HS-27A (cell line): ENCODE data around the gene GPR152.
A peak's percentile ranks its signal among the peaks of the same experiment; 100 is the strongest.
"Not testable (repeated sequence)": the region's sequence is repeated elsewhere in the genome, so short reads cannot be mapped to it uniquely, and the experiment has no call there.

Source experiments
- DNase-seq: peaks from one replicate; pipeline ENCODE4 v3.0.0-alpha.2; 2012; ENCODE audit warnings: low read depth, missing footprints

GPR152 gene

DNA sequence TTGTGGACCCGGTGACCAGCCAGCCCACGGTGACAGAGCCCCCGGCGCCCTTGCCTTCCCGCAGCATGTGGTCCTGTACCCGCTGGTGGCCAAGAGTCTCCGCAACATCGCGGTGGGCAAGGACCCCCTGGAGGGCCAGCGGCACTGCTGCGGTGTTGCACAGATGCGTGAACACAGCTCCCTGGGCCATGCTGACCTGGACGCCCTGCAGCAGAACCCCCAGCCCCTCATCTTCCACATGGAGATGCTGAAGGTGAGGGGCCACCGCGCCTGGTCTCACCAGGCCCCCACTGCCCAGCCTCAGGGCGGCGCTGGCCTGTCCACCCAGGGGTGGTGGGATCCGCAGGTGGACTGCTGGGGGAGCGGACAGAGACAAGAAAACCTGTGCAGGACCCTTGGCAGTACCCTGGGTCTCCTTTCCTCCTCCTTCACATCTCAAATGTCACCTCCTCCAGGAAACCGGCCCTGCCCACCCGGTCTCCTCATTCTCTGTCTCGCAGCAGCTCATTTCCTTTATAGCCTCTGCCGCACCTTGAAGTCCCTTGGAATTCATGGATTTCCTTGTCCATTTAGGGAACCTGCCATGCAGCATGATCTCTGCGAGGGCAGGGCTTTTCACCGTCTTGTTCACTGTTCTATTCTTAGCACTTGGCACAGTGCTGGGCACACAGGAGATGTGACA, 36.8 kb upstream of the GPR152 start:
- no peak for DNase-seq

DNA sequence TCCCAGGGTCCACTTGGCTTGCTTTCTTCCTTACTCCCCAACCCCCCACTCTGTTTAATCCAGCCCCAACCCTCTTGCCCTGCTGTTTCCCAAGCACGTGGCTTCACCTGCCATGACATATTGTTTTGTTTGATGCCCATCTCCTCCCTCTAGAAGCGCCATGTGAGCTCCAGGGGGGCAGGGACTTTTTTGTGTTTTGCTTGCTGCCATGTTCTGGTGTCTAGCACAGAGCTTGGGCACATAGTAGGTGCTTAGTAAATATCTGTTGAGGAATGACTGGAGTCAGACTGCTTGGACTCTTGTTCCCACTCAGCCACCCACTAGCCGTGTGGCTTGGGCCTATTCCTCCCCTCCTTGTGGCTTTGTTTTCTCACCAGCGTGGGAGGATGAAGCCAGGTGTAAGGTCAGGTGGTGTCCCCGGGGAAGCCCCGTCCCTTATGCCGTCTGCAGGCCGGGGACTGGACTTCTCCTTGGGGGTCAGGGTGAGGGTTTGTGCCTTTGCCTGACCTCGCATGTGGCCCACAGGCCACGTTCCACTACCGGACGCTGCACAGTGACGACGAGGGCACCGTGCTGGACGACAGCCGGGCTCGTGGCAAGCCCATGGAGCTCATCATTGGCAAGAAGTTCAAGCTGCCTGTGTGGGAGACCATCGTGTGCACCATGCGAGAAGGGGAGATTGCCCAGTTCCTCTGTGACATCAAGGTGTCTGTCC, 34.1 kb upstream of the GPR152 start:
- no peak for DNase-seq

DNA sequence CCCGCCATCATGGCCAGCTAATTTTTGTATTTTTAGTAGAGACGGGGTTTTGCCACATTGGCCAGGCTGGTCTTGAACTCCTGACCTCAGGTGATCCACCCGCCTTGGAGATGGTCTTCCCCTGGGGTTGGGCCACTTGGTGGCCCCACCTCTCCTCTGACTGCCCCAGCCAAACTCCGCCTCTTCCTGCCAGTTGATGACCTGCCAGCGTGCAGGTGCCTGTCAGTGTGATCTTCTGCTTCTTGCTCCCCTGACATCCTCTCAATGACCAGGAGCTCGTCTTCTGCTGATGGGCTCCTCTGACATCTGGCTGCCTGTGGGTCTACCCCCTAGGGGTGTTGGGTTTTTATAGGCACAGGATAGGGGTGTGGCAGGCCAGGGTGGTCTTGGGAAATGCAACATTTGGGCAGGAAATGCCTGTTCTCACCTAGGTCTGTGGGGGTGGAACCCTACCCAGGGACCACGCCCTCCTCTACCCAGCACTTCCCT, 33.4 kb upstream of the GPR152 start:
- not testable (repeated sequence) for DNase-seq

DNA sequence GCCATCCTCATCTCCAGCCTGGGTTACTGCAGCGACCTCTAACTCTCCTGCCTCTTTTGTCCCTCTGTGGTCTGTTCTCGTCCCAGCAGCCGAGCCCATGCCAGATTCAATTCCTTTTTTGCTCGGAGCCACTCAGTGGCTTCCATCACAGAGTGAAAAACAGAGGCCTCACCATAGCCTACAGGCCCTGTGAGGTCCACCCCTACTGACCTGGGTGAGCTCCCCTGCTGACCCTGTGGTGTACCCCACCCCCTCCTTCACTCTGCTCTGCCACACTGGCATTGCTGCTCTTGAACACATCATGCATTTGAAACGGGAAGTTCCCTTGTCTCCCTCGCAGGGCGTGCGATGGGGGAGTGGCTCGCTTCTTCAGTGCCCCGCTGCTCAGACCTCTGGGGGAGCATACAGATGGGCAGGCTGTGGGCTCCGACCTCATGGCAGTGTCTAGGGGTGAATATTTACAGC, 32.4 kb upstream of the GPR152 start:
- DNase-seq = no peak

DNA sequence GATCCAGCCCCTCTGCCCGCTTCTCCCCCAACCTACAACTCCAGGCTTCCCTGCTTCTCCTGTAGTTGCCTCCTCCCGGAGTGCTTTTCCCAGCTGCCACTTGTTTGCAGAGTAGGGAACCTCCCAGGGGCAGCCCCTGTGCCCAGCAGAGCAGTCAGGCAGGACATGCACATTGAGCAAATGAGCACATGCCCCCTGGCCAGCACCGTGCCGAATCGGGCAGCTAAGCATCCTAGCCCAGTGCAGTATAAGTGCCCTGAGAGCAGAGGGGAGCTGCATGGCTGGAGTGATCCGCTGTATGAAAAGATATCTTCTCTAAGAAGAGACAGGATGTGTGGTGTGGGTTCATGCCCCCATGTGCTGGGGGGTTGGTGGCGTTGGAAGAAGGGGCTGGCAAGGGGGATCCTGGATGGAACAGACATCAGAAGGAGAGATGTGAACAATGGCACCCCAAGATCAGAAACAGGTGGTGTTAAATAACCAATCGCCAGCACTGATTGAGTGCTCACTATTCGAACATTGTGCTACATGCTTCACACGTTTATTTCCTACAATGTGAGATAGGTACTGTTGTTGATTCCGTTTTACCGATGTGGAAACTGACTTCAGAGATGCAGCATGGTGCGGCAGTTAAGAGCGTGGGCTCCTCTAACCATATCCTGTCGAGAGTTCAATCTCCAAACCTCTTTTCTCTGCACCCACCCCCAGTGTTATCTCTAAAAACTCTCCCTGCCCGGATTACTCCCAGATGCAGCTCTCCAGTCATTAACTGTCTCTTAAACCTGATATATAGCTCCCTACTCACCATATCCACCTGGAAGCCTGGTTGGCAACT, 31.5 kb upstream of the GPR152 start:
- no peak for DNase-seq

DNA sequence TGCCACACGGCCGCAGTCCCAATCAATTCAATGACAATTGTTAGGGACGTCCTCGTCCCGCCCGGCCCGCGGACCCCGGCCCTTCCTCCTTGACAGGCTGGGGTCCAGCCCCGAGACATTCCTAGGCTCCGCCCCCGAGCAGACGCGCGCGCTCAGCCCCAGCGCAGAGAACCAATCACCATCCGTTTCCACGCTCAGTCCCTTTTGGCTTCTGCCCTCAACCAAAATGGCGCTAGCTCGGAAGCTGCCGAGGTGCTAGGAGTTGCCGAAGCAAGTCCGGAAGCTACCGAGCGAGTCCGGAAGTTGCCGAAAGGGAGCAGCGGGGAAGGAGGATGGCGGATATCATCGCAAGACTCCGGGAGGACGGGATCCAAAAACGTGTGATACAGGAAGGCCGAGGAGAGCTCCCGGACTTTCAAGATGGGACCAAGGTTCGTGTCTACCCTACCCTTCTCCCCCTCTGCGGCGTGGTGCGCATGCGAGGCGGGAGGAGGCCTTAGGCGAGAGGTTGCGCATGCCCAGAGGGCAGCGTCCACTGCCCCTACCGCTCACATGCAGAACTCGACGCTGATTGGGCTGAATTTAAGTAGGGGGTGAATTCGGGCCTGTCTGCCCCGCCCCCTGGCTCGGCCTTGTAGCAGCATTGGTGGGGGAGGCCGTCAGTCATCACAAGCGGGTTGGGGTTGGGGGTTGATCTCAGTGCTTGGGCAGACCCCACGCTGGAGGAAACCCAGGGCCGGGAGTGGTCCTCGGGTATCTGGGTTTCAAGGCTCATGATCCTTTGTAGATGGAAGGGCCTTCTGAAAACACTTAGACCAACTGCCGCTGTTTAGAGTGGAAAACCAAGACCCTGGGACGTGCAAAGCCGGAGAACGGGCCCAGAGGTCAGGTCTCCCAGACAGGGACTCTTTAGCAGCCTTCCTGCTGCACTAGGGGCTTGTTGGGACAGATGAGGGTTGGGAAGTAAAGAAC, 30.6 kb upstream of the GPR152 start, which contains the start of gene AIP:
Gene AIP, plus strand, starts transcription at position 200 of the 972 bp plus-strand sequence. Its CDS starts 133 bp downstream, at position 333.
- peak; percentile 98 for DNase-seq

DNA sequence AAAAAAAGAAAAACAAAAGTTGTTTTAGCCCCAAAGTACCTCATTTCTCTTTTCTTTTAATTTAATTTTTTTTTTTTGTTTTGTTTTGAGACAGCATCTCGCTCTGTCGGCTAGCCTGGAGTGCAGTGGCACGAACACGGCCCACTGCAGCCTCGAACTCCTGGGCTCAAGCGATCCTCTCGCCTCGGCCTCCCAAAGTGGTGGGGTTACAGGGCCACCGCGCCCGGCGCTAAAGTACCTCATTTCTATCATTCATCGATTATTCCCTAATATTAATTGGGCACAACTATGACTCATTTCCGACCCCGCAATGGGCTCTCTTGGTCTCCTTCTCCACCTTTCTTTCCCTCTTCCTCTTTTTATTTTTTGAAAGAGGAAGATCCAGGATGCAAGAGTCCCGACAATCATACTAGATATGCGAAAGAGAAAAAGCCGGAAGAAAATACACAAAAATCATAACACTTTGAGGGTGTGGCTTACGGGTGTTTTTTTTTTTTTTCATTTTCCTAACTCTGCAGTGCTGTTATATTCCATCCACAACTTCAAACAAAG, 29.8 kb upstream of the GPR152 start:
- no peak for DNase-seq

DNA sequence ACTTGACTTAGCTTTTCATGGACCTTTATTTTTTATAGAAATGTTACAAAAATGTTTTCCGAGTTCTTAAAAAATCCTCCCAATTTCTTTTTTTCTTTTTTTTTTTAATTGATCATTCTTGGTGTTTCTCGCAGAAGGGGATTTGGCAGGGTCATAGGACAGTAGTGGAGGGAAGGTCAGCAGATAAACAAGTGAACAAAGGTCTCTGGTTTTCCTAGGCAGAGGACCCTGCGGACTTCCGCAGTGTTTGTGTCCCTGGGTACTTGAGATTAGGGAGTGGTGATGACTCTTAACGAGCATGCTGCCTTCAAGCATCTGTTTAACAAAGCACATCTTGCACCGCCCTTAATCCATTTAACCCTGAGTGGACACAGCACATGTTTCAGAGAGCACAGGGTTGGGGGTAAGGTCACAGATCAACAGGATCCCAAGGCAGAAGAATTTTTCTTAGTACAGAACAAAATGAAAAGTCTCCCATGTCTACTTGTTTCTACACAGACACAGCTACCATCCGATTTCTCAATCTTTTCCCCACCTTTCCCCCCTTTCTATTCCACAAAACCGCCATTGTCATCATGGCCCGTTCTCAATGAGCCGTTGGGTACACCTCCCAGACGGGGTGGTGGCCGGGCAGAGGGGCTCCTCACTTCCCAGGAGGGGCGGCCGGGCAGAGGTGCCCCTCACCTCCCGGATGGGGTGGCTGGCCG, 25.0 kb upstream of the GPR152 start:
- not testable (repeated sequence) for DNase-seq

DNA sequence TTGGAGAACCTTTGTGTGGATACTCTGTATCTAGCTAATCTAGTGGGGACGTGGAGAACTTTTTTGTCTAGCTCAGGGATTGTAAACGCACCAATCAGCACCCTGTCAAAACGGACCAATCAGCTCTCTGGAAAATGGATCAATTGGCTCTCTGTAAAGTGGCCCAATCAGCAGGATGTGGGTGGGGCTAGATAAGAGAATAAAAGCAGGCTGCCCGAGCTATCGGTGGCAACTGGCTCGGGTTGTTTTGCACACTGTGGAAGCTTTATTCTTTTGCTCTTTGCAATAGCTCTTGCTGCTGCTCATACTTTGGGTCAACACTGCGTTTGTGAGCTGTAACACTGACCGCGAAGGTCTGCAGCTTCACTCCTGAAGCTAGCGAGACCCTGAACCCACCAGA, 24.2 kb upstream of the GPR152 start:
- not testable (repeated sequence) for DNase-seq

DNA sequence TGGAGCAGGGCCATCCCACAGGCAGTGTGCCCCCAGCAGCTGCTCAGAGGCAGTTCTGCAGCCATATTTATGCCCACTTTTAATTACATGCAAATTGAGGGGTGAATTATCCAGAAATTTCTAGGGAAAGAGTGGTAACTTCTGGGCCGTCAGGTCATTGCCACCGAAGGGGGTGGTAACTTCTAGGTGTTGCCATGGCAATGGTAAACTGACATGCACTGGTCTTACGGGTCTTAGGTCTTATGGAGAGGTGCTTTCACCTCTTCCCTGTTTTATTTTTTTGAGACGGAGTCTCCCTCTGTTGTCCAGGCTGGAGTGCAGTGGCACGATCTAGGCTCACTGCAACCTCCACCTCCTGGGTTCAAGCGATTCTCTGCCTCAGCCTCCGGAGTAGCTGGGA, 20.4 kb upstream of the GPR152 start:
- no peak for DNase-seq

DNA sequence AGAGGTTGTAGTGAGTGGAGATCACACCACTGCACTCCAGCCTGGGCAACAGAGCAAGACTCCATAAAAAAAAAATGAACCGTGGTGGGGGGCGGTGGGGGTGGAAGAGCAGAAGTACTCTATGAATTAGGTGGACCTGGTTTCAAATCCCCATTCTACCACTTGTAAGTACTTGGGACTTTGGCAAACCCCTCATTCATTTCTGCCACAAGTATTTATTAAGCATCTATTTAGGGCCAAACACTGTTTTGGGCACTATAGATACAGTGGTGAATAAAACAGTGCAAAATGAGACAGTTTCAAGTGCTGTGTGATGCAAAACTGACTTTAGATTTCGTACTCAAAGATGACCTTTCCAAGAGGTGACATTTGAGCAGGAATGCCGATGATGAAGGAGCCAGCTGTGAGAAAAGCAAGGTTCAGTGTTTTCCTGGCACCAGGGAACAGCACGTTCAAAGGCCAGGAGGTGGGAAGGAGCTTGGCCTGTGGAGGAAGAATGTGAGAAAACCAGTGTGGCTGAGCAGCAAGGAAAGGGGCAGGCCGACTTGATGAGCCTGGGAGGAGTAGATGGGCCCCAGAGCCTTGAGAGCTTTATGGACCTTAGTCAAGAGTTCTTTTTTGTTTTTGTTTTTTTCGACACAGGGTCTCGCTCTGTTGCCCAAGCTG, 17.9 kb upstream of the GPR152 start:
- no peak for DNase-seq

DNA sequence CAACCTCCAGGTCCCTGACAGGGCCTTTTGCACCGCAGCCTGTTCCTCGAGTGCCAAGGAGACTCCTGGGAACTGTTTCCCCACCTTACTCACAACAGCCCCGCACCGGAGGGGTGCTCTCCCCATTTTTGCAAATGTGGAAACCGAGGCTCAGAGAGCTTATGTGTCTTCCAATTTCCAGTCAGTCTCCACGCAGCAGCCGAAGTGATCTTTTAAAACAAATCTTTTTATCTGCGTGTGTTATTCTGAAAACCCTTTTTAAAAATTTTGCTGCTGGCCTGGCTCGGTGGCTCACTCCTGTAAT, 16.9 kb upstream of the GPR152 start:
- no peak for DNase-seq

DNA sequence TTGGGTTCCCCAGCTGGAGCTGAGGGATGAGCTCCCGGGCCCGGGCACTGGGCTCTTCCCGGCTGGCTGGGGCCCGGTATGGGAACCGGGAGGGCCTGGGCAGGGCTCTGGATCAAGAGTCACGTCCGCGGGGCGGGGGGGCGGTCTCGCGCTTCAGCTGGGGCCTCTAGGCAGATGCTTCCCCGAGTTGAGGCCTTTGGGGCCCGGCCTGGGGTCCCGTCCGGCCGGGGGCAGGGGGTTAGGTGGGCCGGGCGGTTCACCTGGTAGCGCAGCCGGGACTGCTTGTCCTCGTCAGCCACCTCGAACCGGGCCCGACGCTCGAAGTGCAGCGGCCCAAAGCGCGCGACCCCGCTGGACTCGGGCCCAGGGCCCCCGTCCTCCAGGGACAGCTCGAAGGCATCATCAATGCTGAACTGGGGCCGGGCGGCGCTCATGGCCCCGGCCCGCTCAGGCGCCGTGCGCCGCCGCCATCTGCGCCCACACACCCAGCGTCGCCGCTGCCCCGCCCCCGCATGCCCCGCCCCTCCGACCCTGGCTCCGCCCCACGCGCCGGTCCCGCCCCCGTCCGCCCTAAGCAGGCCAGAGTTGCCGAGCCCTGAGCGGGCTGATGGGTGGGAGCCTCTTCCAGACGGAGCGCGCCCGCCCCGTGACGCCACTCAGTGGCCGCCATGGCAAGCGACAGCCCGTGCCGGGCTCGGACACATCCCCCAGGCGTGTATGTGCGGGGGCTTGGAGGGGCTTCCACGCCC, 16.4 kb upstream of the GPR152 start, which contains the start of gene TMEM134:
Gene TMEM134, minus strand, starts transcription at position 493 of the 749 bp plus-strand sequence. Its CDS starts 59 bp downstream, at position 434.
- DNase-seq = peak; percentile 68

DNA sequence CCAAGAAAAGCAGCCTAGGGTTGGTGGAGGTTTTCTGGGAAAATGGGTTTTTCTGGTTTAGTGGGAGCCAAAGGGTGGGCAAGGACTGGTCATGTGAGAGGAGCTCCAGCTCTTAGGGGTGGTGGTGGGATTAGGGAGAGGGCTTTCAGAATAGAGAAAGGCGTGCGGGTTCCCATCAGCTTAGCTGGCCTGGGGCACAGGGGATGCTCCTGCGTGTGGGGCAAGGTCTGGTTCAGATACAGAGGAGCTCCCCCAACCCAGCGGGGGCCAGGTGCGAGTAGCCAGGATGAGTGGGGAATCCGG, 15.9 kb upstream of the GPR152 start:
- DNase-seq = no peak

DNA sequence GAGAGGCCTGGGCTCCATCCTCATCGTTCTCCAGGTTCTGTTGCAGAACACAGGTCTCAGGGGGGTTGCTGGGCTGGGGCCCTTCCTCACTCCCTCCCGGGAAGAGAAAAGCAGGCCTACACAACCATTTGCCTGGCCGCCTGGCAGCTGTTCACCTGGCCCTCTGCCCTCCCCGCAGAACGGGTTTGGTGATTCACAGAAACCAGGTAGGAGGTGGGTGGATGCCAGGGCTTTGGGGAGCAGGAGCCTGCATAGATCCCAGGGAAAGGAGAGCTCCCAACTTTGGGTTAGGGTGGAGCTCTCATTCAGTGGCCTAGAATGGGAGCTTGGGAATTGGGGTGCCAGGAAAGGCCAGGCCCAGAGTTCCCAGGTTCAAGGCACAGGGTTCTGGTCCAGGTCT, 15.5 kb upstream of the GPR152 start:
- no peak for DNase-seq

DNA sequence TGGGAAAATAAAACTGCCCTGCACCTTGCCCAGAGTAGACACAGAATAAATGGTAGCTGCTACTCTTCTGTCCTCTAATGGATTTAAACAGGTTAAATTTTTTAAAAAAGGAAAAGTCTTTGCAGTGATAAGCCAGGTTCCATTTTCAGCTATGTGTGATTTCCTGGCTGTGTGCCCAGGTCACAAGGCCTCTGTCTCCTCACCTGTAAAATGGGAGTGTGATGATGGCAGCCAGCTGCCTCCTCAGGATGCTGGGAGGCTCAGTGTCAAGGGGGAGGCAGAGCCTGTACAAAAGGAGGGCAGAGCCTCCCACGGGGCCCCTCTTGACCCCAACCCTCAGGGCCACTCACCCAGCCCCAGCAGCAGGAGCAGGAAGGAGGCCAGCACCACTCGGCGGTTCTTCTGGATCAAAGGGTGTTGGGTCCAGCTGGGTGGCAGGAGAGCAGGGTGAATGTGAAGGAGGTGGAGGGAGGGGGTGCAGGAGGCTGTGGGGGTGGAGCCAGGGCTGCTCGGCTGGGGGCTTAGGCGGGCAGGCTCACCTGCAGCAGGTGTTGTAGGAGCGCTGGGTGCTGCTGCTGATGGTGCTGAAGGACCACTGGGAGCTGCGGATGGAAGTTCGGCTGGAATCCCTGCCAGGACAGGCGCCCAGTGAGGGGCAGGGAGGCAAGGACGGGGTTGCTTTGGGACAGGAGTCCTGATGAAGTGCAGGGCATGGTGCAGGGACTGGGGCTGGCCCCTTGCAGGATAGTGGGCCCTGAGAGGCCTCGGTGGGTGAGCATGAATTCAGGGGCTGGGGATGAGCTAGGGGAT, 14.6 kb upstream of the GPR152 start:
- DNase-seq = no peak

DNA sequence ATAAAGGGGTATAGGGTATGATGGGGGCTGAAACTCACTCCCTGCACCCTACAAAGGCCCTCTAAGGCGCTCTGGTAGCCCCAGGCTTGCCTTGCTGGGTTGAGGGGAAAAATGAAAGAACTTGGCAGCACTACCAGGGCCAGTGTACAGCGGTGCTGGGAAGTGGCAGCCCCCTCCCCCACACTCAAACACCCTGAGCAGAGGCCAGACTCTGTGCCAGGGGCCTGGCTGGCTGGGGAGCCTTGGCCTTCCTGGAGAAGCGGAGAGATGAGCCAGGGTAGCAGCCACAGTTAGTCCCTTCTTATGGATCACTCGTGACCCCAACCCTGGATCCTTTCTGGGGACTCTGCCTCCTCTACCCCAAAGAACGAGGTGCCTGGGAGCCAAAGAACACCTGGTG, 13.8 kb upstream of the GPR152 start:
- no peak for DNase-seq

DNA sequence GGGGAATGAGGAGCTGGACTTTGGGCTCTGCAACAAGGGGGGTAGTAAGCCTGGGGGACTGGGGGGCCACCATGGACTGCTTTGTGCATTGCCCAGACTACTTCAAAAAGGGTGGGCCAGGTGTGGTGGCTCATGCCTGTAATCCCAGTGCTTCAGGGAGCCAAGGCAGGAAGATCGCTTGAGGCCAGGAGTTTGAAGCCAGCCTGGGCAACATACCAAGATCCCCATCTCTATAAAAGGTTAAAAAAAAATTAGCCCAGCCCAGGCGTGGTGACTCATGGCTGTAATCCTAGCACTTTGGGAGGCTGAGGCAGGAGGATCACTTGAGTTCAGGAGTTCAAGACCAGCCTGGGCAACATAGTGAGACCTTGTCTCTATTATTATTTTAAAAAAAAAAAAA, 13.0 kb upstream of the GPR152 start:
- DNase-seq = not testable (repeated sequence)

DNA sequence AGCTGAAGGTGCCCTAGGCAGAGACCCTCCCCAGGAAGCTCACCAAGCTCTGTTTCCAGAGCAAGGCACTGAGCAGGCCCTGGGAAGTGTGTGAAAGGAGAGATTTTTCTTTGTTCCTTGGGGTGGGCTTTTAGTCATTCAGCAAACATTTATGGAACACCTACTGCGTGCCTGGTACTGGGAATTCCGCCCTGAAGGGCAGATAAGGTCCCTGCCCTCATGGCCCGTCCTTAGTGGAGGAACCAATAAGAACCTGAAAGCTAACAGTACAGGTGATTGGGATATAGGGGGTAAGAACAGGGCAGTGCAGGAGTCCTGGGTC, 12.6 kb upstream of the GPR152 start:
- no peak for DNase-seq
